HG02885 (cell line): ENCODE measurements around the gene ACBD6.

Experiments
- ATAC-seq: cut with Tn5 transposase; IDR thresholded peaks from one replicate; pipeline ENCODE4 v1.9.1; 2021; ENCODE audit warnings: mild to moderate bottlenecking; ENCODE audit not compliant: unreplicated experiment, poor library complexity

Gene ACBD6

DNA sequence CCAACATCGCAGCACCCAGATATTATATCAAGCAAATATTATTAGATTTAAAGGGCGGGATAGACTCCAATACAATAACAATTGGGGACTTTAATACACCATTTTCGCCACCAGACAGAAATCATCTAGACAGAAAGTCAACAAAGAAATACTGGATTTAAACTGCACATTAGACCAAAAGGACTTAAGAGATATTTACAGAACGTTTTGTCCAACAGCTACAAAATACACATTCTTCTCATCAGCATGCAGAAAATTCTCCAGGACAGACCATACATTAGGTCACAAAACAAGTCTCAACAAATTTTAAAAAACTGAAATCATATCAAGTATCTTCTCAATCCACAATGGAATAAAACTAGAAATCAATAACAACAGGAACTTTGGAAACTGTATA is 121.2 kb downstream of the ACBD6 start:
- ATAC-seq, result no peak

DNA sequence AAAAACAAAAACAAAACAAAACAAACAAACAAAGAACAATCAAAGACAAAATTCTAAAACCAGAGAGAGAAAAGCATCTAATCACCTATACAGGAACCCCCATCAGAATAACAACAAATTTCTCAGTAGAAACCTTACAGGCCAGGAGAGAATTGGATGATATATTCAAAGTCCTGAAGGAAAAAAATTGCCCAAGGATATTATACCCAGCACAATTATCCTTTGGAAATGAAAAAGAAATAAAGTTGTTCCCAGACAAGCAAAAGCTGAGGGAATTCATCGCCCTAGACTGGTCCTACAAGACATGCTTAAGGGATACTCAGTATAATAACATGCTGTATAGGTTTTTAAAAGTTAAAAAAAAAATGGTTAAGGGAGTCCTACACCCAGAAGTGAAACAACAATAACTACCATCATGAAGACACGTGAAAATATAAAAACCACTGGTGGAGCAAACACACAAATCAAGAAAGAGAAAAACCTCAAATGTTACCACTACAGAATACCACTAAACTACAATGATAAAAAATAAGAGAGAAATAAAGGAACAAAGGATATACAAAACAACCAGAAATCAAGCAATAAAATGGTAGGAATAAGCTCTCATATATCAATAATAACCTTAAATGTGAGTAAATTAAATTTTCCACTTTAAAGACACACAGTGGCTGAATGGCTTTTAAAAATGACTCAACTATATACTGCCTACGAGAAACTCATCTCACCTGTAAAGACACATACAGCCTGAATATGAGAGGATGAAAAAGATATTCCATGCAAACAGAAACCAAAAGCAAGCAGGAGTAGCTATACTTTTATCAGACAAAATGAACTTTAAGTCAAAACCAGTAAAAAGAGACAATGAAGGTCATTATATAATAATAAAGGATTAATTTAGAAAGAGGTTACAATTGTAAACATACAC is 121.9 kb downstream of the ACBD6 start:
- no peak for ATAC-seq

DNA sequence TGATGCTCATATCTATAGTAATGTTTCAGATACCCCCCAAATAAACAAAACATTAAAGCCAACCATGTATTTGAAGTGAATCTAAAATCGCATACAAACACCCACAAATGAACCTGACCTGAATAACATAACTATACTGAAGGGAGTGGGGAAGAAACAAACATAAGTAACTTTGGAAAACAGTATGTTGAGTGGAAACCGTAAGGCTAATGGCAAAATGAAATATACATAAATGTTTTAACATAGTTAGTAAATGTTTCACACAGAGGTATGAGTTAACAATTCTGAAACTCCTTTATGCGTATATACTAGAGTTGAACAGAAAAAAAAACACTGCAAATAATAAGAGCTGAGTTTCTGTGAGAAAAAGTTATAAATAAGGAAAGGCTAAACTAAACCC is 125.6 kb downstream of the ACBD6 start:
- ATAC-seq, result no peak

DNA sequence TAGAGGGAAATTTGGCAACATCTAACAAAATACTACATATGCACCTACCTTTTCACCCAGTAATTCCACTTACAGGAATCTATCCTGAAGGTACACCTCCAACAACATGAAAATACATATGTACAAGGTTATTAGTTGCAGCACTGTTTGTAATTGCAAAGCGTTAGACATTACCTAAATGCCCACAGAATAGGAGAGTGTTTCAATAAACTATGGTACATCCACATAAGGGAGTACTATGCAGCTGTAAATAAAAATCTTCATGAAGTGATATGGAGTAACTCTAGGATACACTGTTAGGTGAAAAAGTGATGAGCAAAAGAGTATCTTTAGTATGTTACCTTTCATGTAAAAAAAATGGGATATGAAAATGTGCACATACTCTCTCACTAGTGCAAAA is 126.1 kb downstream of the ACBD6 start:
- ATAC-seq, result no peak

DNA sequence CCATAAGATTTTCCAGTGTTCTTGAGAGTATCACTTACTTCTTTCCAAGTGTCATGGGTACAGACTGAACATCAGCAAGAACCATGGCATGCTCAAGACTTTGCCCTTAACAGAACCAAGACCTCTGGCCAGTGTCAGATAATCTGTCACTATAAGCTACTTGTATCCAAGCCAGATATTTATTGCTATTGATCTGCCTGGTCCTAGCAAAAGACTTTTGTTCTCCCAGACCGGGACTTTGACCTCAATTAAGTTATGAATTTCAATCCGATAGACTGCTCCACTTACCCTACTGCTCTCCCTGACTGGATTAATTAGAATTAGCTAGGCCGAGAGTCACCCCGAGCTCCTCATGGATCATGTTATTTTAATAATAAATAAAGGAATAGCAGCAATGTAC is 129.6 kb downstream of the ACBD6 start:
- no peak for ATAC-seq

DNA sequence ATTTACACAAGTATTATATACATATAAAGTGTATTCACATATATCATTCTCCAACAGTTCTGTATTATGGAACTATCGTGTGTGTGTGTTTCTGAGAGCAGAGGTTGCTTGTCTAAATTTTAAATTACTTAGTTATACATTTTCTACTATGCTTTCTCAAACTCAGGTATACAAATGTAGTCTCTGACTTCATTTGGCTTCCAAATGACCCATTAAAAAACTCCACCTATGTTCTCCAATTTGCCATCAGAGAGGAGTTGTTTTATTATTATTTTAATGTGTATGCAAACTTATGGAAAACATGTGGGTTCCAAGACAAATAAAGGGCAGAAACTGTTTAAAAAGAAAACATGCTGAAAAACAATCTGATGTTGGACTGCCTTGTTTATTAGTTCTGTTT is 131.8 kb downstream of the ACBD6 start:
- ATAC-seq, result no peak

DNA sequence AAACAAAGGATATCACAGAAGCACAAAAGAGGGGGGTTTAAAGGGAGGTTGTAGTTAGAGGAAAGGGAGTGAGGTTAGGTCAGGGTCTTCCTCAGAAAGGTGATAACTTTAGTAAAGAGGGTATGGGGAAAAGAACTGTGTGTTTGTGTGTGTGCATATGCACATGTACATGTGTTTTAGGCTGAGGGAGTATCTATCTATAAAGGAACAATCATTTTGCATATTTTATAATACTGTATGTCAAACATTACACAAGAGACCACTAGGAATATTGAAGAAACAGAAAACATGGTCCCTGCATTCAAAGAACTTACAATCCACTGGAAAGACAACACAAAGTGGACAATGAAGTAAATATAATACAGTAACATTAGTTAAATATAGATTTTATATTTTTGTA is 132.2 kb downstream of the ACBD6 start:
- ATAC-seq, result no peak

DNA sequence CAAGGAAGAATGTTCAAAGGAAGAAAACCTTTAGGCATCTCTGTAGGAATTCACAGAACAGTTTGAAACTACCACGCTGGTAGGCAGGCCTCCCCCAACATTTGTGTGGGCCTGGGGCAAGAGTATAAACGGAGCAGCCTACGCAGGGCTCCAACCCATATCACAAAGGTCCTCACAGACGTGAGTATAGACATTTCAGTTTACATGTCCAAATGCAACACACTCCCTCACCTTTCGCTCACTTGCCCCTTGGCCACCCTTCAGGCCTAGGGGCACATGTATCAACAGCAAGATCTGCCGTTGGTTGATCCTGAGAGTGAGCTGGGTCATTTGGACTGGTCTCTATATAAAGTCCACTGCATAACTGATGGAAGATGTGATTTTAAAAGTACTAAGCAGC is 133.3 kb downstream of the ACBD6 start:
- ATAC-seq, result no peak

DNA sequence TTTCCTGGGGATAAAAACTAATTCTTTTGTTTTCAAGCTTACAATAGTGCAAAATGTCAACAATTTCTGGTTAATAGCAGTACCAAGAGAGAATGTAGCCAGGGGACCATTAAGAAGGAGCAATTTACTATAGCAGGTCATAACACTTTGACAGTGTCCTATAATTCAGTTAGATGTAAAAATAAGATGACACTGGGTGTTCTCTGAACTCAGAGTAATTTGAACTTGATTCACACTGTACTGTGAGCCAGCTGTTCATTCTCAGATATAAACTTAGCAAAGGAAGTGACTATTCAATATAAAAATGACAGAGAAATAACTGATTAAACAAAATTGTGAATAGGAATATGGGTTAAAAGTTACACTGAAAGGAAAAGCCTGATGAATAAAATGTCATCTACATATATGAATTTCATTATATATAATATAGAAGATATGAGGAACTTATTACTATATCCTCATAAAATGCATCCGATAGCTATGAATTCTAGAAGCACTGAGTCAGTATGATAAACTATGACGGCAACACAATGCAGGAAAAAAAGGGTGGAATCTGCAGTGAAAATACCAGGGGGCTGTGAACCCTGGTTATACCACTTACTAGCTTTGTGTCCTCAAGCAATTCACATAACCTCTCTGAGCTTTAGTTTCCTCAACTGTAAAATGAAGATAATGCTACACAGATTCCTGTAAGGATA is 135.9 kb downstream of the ACBD6 start:
- ATAC-seq, result no peak

DNA sequence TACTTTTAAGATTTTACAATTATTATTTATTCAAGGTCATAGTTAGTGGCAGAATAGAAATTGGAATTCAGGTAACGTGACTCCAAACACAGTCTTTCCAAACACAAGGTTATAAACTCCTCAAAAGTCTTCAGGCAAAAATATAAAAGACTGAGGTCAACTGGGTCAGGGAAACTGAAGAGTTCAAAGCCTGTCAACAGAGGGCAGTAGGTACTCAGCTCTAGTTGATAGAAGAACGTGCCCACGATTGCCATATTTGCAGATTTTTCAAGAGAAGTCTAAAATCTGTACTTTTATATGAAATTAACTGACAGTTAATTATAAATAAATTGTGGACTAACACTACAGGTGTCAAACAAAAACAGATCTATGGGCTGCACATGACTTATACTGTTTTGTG is 137.3 kb downstream of the ACBD6 start:
- no peak for ATAC-seq

DNA sequence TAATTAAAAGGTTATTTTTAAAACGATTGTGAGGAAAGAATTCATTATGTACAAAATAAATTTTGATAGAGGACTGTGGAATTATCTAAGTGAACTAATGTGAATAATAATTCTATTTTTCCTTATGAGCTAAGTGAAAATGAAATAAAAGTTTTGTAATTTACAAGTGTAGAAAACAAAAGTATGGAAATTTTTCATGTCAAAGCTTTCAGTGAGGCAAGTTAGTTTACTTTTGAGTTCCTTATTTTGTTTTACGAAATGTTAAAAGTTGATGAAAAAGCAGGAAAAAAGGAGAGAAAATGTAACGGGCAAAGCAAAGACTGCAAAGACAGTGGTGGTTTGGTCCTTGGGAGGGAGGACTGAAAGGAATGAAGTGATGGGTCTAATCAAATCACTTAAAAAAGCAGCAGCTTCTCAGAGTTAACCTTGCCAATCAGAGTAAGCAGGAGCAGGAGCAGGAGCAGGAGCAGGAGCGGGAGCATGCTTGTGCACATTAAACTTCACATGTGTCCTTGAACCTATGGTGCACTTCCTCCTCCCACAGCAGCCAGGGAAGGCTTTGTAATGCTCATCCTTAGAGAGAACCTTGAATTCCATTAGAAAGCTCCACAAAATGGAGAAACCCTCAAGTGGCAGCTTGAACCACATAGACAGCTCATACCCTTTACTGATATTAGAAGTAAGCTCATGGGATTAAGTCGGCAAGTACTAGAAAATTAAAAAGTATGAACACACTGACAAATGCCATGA is 139.0 kb downstream of the ACBD6 start:
- ATAC-seq, result no peak

DNA sequence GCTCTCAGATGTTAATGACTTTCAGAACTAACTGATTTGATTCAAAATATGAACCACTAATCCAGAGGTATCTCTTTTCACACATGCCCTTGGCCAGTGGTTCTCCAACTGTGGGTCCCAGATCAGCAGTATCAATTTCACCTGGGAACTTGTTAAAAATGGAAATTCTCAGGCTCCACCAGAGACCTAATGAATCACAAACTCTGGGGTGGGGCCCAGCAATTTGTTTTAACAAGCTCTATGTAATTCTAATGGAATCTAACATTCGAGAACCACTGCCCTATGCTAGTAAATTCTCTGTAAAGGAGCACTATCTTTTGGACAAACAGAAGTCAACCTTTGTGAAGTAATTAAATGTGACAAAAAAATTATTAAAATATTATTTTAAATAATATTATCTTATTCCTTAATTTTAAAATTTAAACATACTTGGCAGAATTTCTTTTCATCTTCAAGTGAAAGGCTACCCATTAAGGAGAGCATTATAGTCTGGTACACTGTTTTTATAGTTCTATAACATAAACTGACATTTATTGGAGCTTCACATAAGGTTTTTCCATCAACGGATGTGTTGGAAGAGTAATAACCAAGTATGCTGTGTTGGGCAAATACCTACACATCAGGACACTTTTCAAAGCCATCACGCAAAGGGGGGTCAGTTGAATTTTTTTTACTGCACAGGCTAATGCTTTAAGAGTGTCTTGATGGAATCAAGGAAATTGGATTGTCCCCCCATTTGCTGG is 141.9 kb downstream of the ACBD6 start:
- ATAC-seq, result no peak

DNA sequence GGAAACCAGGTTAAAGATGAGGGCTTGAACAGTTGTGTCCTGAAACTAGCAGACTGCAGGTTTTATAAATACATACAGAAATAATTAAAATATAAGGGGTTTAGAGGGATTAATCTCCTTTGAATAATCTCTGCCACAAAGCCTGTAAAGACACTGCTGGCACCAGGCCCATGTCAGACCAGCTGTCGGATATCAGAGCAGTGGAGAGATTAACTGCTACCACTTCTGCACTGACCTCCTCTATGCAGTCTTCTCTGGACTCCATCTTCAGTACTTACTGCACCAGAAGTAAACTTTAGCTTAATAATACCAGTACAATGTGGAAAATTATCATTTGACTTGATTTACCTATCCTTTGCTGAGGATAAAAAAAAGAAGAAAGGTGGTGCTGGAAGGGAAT is 143.7 kb downstream of the ACBD6 start:
- ATAC-seq, result no peak

DNA sequence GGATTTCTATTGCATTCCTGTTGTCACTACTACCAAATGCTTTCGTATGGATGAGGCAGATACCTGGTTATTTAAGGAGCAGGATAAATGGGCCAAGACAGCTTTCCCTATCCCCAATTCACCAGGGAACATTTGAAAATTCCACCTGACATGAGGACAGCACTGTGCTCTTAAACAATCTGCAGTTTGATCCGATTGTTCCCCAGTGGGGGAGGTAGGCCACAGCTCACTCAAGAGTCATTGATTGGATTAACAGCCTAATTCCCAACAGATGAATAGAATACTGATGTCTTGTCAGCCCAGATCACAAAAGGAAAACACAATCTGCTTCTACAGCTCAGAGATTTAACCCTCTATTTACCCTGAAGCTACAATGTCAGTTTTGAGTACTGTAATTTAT is 148.4 kb downstream of the ACBD6 start:
- no peak for ATAC-seq

DNA sequence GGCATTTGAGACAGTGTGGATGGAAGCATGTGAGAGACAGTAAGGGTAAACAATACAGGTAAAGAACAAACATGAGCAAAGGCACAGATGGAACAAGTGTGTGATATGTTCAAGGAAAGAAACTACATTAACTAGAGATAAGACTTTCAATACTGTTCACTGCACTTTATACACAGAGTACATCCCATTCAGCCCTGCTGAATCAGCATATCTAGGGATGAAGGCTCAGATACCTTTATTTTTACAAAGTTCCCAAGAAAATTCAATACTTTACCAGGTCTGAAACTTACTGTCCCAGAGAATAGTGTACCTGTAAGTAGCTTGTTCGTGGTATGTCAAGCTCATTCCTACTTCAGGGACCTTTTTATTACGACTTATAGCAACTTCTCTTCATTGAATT is 149.8 kb downstream of the ACBD6 start:
- ATAC-seq, result no peak

DNA sequence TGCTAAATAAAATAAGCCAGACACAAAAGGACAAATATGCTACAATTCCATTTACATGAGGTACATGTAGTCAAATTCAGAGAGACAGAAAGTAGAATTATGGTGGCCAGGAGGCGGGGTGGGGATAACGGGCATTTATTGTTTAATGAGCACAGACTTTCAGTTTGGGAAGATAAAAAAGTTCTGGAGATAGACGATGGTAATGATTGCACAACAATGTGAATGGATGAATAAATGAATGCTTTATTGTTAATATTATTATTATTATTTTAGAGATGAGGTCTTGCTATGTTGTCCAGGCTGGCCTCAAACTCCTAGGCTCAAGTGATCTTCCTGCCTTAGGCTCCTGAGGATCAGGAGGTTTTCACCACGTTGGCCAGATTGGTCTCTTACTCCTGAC is 150.4 kb downstream of the ACBD6 start:
- no peak for ATAC-seq

DNA sequence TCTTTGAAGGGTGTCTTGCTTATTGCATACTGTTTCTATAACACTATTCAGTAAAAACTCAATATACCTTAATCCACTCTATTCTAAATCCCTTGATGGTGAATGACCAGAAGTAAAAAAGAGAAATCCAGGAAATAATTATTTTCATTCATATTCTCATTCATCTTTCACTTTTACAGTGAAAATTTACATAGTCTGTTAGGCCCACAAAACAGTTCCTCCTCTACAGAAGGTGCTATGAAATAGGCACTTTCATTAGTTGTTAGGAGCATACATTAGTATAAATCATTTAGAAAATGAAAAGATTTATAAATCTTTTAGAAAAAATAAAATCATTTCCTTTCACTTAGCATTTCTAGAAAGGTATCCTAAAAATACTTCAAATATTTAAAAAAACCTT is 157.2 kb downstream of the ACBD6 start:
- ATAC-seq, result no peak

DNA sequence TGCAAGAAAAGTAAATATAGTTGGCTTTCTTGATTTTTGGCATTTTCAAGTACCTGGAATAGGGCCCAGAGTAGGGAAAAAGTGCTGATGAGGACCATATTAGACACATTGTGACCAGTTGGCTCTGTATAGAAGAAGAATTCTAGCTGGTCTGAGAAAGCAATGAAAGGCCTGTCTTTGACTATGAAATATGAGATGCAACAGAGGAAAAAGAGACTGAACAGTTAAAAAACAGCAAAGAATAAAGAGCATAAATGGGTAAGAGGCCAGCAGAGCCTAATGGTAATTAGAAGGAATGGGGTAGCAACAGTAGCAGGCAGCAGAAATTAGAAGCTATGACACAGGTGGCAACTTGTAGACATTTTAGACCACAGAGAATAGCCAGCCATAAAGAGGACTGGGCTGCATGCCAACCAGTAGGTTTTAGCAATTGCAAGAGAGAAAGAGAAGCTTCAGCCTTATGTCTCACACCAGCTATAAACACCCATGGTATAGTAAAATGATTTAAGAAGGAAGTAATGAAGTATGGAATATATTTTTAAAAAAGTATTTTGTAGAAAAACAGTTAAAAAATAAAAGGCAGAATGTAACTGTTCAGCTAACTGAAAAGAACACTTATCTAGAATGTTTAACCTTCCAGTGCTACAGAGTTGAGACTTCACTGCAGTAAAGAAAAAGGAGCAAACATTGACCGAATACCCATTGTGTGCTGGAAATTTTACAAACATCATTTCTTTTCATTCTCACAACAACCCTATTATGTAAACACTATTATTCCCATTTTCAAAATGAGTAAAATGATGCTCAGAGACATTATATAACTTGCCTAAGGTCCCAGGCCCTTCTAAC is 158.2 kb downstream of the ACBD6 start:
- ATAC-seq, result peak; percentile 47

DNA sequence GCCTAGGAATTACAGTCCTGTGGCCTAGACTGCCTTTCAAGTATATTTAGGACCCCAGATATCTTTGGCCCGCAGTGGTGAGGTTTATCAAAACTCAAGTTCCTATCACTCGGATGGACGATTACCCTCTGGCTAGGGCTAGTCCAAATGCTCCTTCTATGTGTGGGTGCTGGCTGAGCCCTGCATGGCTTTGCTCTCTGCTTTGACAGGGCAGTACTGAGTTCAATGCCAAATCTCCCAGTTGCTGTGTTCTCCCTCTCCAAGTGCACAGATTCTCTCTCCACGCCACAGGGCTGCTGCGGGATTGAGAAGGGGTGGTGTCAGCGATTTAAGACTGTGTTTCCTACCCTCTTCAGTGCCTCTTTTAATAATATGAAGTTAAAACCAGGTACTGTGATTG is 175.3 kb downstream of the ACBD6 start:
- ATAC-seq, result no peak

DNA sequence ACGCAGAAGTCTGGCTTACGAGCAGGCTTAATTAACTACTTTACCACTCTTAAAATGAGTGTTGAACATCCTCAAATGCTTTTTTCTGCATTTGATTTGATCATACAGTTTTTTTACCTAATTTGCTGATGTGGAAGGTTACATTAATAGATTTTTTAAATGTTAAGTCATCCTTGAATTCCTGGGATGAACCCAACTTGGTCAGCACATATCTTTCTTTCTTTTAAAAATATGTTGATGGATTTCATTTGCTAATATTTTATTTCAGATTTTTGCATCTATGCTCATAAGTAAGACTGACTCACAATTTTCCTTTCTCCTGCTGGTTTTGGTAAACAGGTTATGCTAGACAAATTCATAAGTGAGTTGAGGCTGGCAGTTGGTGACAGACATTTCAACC is 189.5 kb downstream of the ACBD6 start:
- ATAC-seq, result no peak
